Measurements from ENCODE around the gene UNC13D.
"Not testable (repeated sequence)": the region's sequence is repeated elsewhere in the genome, so short reads cannot be mapped to it uniquely, and the experiment has no call there.

UNC13D gene

GRCh38 chr17:75878174-75878998, 34.2 kb upstream of the UNC13D start, which contains the start of gene TRIM47:
TRIM47 (minus strand) TSS chr17:75878581; CDS start chr17:75878548, 33 bp downstream.
- DNase-seq (ENCODE audit: low spot score): no peak
- peaks cover 22% of the 10 kb centered on the region for H3K4me1 Mint-ChIP-seq (ENCODE audit: low read depth)
- H3K36me3 Mint-ChIP-seq (ENCODE audit: low read depth): peaks cover 4% of the 10 kb centered on the region
- H3K27ac Mint-ChIP-seq: peak within 1 kb of the TSS; percentile 88
- peaks cover 14% of the 10 kb centered on the region for H3K27me3 Mint-ChIP-seq (ENCODE audit: low read depth)
- H3K4me3 Mint-ChIP-seq: peak within 1 kb of the TSS; percentile 89
- no peaks in the 10 kb centered on the region for H3K9me3 Mint-ChIP-seq

- H3K4me1 Mint-ChIP-seq (ENCODE audit: low read depth): peaks cover 26% of the 10 kb centered on the region
- H3K9me3 Mint-ChIP-seq: no peaks in the 10 kb centered on the region
- H3K36me3 Mint-ChIP-seq (ENCODE audit: low read depth): peaks cover 4% of the 10 kb centered on the region
- peak; percentile 74 for DNase-seq (ENCODE audit: low spot score)
- peak overlapping the region; percentile 89 for H3K4me3 Mint-ChIP-seq
- H3K27me3 Mint-ChIP-seq (ENCODE audit: low read depth): peaks cover 13% of the 10 kb centered on the region
- peak overlapping the region; percentile 88 for H3K27ac Mint-ChIP-seq
These were observed 33.6 kb upstream of the UNC13D start for GRCh38 chr17:75877752-75878173.

- H3K9me3 Mint-ChIP-seq: no peaks in the 10 kb centered on the region
- H3K27ac Mint-ChIP-seq: peak overlapping the region; percentile 88
- peaks cover 31% of the 10 kb centered on the region for H3K4me1 Mint-ChIP-seq (ENCODE audit: low read depth)
- peaks cover 12% of the 10 kb centered on the region for H3K27me3 Mint-ChIP-seq (ENCODE audit: low read depth)
- no peak for DNase-seq (ENCODE audit: low spot score)
- peak overlapping the region; percentile 89 for H3K4me3 Mint-ChIP-seq
- H3K36me3 Mint-ChIP-seq (ENCODE audit: low read depth): peaks cover 4% of the 10 kb centered on the region
These were observed 32.9 kb upstream of the UNC13D start for GRCh38 chr17:75876938-75877751.

GRCh38 chr17:75876190-75876937, 32.2 kb upstream of the UNC13D start:
- Mint-ChIP-seq H3K36me3 (ENCODE audit: low read depth) (peaks cover 4% of the 10 kb centered on the region), H3K9me3 (no peaks in the 10 kb centered on the region), H3K27ac (peak overlapping the region; percentile 88), H3K4me3 (peak overlapping the region; percentile 89), H3K4me1 (ENCODE audit: low read depth) (peaks cover 31% of the 10 kb centered on the region), H3K27me3 (ENCODE audit: low read depth) (peaks cover 12% of the 10 kb centered on the region)
- DNase-seq (ENCODE audit: low spot score): no peak

GRCh38 chr17:75875940-75876189, 31.7 kb upstream of the UNC13D start:
- peaks cover 31% of the 10 kb centered on the region for H3K4me1 Mint-ChIP-seq (ENCODE audit: low read depth)
- DNase-seq (ENCODE audit: low spot score): no peak
- no peaks in the 10 kb centered on the region for H3K9me3 Mint-ChIP-seq
- H3K4me3 Mint-ChIP-seq: peak overlapping the region; percentile 89
- H3K27me3 Mint-ChIP-seq (ENCODE audit: low read depth): peaks cover 12% of the 10 kb centered on the region
- H3K27ac Mint-ChIP-seq: peak overlapping the region; percentile 88
- peaks cover 4% of the 10 kb centered on the region for H3K36me3 Mint-ChIP-seq (ENCODE audit: low read depth)

- peak overlapping the region; percentile 88 for H3K27ac Mint-ChIP-seq
- H3K4me1 Mint-ChIP-seq (ENCODE audit: low read depth): peaks cover 34% of the 10 kb centered on the region
- no peak for DNase-seq (ENCODE audit: low spot score)
- peaks cover 9% of the 10 kb centered on the region for H3K27me3 Mint-ChIP-seq (ENCODE audit: low read depth)
- H3K9me3 Mint-ChIP-seq: no peaks in the 10 kb centered on the region
- H3K36me3 Mint-ChIP-seq (ENCODE audit: low read depth): peaks cover 4% of the 10 kb centered on the region
- H3K4me3 Mint-ChIP-seq: peak overlapping the region; percentile 89
These were observed 31.2 kb upstream of the UNC13D start for GRCh38 chr17:75875182-75875939.

GRCh38 chr17:75874323-75875181, 30.3 kb upstream of the UNC13D start:
- Mint-ChIP-seq H3K36me3 (ENCODE audit: low read depth) (peaks cover 4% of the 10 kb centered on the region), H3K27me3 (ENCODE audit: low read depth) (peaks cover 5% of the 10 kb centered on the region), H3K27ac (peak overlapping the region; percentile 31), H3K4me1 (ENCODE audit: low read depth) (peaks cover 34% of the 10 kb centered on the region), H3K9me3 (no peaks in the 10 kb centered on the region), H3K4me3 (no peak overlapping the region)
- DNase-seq (ENCODE audit: low spot score): no peak

- no peak for DNase-seq (ENCODE audit: low spot score)
- Mint-ChIP-seq H3K27ac (peak overlapping the region; percentile 49), H3K4me3 (peak overlapping the region; percentile 26), H3K9me3 (no peaks in the 10 kb centered on the region), H3K4me1 (ENCODE audit: low read depth) (peaks cover 32% of the 10 kb centered on the region), H3K36me3 (ENCODE audit: low read depth) (peaks cover 4% of the 10 kb centered on the region), H3K27me3 (ENCODE audit: low read depth) (peaks cover 2% of the 10 kb centered on the region)
These were observed 29.6 kb upstream of the UNC13D start for GRCh38 chr17:75873587-75874322.

GRCh38 chr17:75872434-75873351, 28.5 kb upstream of the UNC13D start:
- peaks cover 2% of the 10 kb centered on the region for H3K36me3 Mint-ChIP-seq (ENCODE audit: low read depth)
- peak overlapping the region; percentile 51 for H3K4me3 Mint-ChIP-seq
- DNase-seq (ENCODE audit: low spot score): no peak
- H3K27me3 Mint-ChIP-seq (ENCODE audit: low read depth): no peaks in the 10 kb centered on the region
- H3K9me3 Mint-ChIP-seq: no peaks in the 10 kb centered on the region
- peaks cover 32% of the 10 kb centered on the region for H3K4me1 Mint-ChIP-seq (ENCODE audit: low read depth)
- peak overlapping the region; percentile 92 for H3K27ac Mint-ChIP-seq

- H3K27me3 Mint-ChIP-seq (ENCODE audit: low read depth); DNase-seq (ENCODE audit: low spot score); H3K4me3 Mint-ChIP-seq; H3K9me3 Mint-ChIP-seq; H3K36me3 Mint-ChIP-seq (ENCODE audit: low read depth): not testable (repeated sequence)
- H3K27ac Mint-ChIP-seq: peak overlapping the region; percentile 21
- peaks cover 18% of the 10 kb centered on the region for H3K4me1 Mint-ChIP-seq (ENCODE audit: low read depth)
These were observed 26.0 kb upstream of the UNC13D start for GRCh38 chr17:75870228-75870627.

GRCh38 chr17:75869282-75870141, 25.3 kb upstream of the UNC13D start:
- Mint-ChIP-seq H3K36me3 (ENCODE audit: low read depth) (no peaks in the 10 kb centered on the region), H3K27me3 (ENCODE audit: low read depth) (no peaks in the 10 kb centered on the region), H3K4me3 (no peak overlapping the region), H3K4me1 (ENCODE audit: low read depth) (peaks cover 24% of the 10 kb centered on the region), H3K9me3 (no peaks in the 10 kb centered on the region), H3K27ac (no peak overlapping the region)
- DNase-seq (ENCODE audit: low spot score): no peak

Data from T-helper 2 cell treated with Interferon-gamma antibody and Interleukin-4, amounts not matched to agents 5 μg/mL and 100 μg/mL, for 36 hours (primary cell).